ENCODE measurements around the gene GRAMD2B.
"Not testable (repeated sequence)": the region's sequence is repeated elsewhere in the genome, so short reads cannot be mapped to it uniquely, and the experiment has no call there.

GRAMD2B gene

DNA sequence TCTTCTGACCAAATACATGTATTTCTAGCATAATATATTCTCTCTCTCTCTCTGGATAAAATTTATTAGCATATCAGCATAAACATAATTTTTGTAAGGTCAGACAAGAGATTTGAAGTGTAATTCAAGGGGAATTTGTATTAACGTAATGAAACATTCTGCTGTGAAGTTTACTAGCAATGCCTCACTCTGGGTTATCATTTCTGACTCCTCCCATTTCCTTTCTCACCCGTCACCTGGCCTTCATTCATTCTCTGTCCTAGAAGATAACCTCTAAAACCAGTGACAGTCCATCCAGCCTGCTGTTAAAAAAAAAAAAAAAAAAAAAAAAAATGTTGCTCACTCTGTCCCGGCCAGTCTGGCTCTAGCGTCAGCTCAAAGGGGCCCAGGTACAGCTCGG is 27.1 kb downstream of the GRAMD2B start:
- no peak for DNase-seq (ENCODE audit: low read depth in 2 of 2)

DNA sequence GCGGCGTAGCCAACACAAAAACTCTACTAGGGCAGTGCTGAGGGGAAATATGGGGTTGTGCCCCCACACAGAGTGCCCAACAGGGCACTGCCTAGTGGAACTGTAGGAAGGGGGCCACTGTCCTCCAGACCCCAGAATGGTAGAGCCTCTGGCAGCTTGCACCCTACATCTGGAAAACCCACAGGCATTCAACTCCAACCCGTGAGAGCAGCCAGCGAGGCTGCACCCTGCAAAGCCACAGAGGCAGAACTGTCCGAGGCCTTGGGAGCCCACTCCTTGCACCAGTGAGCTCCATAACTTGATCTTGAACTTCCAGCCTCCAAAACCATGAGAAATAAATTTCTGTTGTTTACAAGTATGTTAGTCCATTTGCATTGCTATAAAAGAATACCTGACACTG is 27.7 kb downstream of the GRAMD2B start:
- DNase-seq (ENCODE audit: low read depth in 2 of 2): no peak

DNA sequence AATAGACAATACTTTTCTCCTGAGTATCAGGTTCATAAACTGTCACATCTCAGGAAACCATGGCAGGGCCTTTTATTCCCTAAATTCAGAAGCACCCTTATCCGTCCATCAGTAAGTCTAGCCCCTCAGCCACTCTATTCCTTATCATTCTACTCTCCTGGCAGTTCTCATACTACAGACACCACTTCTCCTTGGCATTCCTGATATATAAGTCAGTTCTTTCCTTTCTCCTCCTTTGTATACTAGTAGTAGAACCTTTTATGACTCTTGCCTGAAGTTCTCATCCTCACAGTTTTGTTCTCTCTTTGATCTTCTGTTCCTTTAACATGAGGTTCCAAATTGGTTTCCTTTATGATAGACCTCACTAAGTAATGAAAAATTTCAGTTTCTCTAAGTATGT is 29.3 kb downstream of the GRAMD2B start:
- DNase-seq (ENCODE audit: low read depth in 2 of 2): no peak

GRCh38 chr5:126454081-126454480 is 30.9 kb downstream of the GRAMD2B start:
- no peak for DNase-seq (ENCODE audit: low read depth in 2 of 2)

GRCh38 chr5:126454535-126454934 is 31.3 kb downstream of the GRAMD2B start:
- no peak for DNase-seq (ENCODE audit: low read depth in 2 of 2)

DNA sequence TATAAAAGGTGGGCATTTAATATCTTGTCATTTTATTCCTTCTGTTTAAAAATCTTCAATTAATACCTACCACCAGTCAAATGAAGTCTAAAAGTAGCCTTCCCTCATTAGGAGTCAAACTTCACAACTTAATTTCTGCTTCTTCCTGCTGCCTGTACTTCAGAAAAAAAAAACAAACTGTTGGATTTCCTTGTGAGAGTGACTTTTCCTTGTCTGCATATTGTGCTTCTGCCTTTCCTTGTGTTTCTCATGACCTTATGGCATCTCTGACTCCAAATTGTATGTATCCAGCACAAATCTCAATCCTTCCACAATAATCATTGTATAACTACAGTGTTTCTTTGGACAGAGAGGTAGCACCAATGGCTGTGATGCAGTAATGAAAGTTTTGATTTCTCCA is 32.1 kb downstream of the GRAMD2B start:
- no peak for DNase-seq (ENCODE audit: low read depth in 2 of 2)

DNA sequence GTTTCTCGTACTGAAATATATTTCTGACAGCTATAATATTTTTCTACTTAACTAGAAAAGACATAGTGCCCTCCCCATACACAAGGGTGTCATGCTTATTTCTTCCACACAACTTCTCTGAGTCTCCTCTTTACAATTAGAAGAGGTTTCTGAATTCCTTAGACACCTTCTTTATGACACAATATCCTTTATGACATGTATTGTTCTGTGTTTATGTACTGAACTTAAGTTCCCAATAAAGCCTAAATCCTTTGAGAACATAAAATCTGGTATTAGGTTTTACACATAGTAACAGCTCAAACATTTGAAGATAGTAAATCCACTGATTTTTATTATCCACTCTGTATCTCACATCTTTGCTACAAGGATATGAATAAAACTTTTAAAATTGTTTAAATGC is 32.5 kb downstream of the GRAMD2B start:
- no peak for DNase-seq (ENCODE audit: low read depth in 2 of 2)

DNA sequence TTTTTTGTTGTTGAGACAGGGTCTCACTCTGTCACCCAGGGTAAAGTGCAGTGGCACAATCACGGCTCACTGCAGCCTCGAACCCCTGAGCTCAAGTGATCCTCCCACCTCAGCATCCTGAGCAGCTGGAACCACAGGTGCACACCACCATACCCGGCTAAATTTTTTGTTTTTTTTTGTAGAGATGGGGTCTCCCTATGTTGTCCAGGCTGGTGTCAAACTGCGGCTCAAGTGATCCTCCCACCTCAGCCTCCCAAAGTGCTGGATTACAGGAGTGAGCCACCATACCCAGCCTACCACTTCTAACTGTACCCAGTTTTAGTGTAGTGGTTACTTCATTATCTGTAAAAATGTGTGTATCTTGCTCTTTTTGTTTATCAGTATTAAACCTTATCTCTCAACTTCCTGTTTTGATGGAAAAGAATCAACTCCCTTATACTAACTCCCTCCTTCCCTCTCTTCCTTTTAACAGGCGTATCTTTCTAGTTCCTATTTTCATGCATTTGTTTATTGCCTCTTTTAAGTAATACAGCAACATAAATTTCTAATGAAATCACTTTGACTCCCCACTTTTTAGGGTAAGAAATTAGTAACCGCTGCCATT is 33.1 kb downstream of the GRAMD2B start:
- no peak for DNase-seq (ENCODE audit: low read depth in 2 of 2)

DNA sequence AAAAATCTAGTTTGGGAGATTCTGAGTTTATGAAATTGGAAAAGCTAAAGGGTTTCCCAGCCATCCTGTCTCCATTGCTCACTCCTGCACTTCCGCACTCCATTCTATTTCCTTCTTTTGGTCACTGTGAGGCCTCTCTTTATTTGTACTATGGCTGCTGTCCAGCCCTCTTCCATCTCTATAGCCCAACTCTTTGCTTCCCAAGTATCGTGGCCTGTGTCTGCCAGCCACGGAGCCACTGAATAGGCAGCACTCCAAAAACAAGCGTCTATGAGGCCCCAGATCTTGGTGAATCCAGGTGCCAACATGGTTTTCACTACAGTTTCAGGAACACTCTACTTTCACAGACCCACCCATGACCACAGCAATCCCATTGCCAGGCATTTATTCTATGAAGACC is 37.2 kb downstream of the GRAMD2B start:
- no peak for DNase-seq (ENCODE audit: low read depth in 2 of 2)

GRCh38 chr5:126460977-126461376 is 37.8 kb downstream of the GRAMD2B start:
- DNase-seq (ENCODE audit: low read depth in 2 of 2): no peak

DNA sequence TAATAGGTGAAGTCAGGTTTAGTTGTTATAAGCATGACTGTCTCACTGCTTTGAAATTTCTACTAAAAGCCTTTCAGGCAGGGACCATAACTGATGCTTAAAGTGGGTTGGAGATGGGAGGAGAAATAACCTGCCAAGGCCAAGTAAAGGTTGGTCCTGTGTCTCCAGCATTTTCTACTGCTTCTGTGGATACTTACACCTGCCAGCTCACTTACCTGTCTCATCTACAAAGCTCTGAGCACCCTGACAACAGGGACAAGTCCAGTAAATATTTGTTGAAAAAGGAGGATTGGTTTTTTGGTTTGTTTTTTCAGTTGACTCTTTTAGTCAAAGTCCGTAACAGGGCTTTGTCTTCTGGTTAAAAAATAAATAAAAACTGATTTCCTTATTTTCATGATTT is 38.6 kb downstream of the GRAMD2B start:
- no peak for DNase-seq (ENCODE audit: low read depth in 2 of 2)

- DNase-seq (ENCODE audit: low read depth in 2 of 2): no peak
Measured at GRCh38 chr5:126462239-126463014, 39.2 kb downstream of the GRAMD2B start.

GRCh38 chr5:126464016-126464415 is 40.8 kb downstream of the GRAMD2B start:
- no peak for DNase-seq (ENCODE audit: low read depth in 2 of 2)

- no peak for DNase-seq (ENCODE audit: low read depth in 2 of 2)
Measured at GRCh38 chr5:126464959-126465358, 41.8 kb downstream of the GRAMD2B start.

DNA sequence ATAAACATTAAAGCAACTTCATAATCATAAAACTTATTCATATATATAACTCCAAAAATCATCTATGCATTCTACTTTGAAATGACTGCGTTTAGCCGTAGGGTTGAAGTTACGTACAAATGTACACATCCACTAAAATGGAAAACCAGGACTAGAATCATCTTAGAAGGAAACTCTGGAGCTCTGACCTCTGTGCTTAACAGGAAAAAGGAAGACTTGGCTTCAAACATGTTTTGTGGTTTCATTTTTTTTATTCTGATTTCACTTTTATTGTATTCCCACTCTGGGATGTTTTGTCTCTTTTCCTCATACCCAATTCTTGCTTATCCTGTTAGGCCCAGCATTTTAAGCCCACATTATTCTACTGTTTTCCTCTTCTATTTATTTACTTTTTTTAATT is 44.9 kb downstream of the GRAMD2B start:
- no peak for DNase-seq (ENCODE audit: low read depth in 2 of 2)

DNA sequence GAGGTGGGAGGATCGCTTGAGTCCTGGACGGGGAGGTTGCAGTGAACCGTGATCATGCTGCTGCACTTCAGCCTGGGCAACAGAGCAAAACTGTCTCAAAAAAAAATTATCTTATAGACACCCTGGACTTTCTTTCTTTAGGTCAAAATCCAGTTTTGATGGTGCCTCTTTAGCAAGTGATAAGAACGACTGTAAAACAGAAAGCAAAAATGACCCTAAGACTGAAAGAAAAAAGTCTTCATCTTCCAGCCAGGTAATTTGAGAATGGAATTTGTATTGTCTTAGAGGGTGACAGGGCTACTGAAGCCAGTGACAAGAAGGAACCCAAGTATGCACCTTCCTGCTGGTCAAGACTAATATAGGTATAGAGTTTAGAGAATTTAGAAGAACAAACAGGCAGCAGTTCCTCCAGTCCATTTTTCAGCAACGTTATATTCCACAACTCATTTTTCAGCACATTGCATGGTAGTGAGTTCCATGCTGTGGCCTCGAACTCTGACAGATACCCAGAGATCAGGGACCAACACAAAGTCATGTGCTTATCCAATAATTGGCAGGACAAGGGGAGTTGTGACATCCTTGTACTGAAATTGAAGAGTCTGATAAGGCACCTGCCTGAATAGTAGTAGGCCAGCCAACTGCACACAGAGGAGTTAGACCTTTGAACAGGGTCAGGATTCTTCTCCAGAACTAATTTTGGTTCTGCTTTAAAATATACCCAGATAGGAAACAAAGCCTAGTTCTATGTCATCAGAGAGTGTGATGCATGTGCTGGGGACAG is 46.5 kb downstream of the GRAMD2B start:
- DNase-seq (ENCODE audit: low read depth in 2 of 2): no peak

DNA sequence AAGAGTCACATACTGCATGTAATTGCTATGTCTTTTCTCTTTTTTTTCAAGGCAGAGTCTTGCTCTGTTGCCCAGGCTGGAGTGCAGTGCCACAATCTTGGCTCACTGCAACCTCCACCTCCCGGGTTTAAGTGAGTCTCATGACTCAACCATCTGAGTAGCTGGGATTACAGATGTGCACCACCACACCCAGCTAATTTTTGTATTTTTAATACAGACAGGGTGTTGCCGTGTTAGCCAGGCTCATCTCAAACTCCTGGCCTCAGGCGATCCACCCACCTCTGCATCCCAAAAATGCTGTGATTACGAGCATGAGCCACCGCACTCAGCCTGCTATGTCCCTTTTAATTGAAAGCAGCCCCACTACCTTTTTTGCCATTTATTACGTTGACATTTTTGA is 47.3 kb downstream of the GRAMD2B start:
- not testable (repeated sequence) for DNase-seq (ENCODE audit: low read depth in 2 of 2)

DNA sequence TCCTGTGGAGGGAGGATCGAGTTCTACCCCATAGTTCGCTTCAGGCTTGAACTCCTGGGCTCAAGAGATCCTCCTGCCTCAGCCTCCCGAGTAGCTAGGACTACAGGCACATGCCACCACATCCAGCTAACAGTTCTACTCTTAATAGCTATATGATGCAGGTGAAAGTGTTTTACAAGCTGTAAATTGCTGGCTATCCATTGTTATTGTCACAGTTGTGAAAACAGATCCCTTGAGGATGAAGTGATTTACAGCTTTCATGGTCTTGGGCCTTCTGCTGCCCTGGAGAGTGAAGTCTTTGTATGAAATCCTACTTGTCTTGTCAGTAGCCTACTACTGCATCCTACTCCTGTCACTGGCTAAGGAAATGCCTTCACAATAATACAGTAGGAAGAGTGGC is 48.0 kb downstream of the GRAMD2B start:
- no peak for DNase-seq (ENCODE audit: low read depth in 2 of 2)

DNA sequence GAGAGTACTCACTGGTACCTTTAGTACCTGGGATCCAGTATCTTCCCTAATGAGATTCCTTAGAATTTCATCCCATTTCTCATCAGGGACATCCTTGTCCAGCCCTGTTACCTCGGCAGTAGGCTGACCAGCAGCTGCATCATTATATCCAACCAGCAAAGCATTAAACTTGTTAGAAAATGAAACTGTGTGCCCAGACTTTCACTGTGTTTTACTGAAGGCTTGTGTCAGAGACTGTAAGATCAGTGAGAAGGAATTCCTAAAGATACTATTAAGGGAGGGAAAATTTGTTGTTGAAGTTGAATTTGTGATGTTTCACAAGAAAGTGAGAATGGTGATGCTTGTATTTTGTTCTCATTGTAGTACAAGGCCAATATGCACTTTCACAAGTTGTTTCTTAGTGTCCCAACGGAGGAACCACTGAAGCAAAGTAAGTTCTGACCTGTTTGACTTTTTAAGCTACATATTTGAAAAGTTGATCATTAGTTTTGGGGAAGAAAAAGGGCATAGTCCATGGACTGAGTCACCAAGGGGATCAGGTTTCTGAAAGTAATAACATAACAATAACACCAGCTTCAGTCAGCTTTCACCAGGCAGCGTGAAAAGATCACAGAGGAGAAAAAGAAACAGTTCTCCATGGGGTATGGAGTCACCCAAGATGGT is 48.8 kb downstream of the GRAMD2B start:
- no peak for DNase-seq (ENCODE audit: low read depth in 2 of 2)

DNA sequence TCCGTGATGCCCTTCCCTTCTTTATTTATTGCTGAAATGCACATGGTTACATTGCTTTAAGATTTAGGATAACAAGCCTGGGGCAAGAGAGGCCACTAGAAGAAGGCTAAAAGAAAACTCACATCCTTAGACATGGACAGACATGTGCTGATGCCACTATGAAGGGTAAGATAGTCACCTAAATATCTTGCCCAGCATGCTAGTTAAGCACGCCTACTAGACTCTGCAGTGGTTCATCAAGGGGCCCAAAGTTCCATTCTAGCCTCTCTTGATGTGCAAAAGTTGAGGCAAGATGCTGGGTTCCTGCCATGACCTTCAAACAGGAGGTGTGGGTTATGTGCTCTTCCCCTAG is 49.3 kb downstream of the GRAMD2B start:
- DNase-seq (ENCODE audit: low read depth in 2 of 2): no peak

DNA sequence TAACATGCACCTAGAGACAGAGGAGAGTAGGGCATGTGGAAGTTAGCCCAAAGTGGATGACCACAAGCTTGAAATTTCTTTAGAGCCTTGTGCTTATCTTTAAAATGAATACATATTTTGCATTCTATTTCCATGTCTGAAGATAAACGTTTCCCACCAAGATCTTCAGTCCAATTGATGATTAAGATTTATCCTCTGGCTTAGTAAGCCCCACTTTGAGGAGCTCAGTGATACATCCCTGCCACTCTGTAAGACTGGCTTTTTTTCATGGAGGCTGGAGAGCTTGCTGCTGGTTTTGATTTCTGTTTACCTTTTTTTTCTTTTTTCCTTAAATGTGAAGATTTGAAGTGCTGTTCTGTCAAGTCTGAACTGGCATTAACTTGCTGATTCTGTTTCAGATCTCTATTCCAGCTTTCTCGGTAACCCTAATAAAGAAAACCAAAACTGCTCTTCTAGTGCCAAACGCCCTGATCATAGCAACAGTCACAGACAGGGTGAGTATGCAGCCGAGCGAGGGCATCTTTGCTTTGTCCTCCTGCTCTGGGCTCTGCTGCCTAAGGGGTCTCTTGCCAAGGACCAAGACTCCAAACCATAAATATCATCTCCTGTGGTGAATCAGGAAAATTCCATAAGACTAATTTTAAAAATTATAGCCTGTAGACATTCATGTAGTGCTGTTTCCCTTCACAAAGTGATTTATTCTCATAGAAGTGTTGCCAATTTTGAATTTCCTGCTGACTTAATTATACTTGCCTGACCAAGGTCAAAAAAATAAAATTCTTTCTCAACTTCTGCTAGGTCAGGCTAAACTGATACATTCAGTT is 54.3 kb downstream of the GRAMD2B start:
- no peak for DNase-seq (ENCODE audit: low read depth in 2 of 2)

DNA sequence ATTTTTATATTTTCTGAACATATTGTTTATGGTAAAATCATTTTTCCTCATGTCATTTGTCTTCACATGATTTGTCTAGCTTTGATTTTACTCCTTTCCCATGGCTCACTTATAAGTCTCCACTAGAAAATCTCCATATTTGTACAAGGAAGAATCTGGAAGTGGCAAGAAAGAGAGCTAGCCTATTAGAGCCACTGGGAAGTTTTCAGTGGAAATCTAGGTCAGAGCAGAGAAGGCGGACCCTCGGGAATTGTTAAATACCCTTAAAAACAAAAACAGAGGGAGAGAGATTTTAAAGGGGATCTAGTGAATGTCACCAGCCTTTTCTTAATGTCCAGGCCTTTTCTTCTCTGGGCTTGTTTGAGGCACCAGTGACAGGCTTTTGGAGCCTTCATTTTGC is 56.6 kb downstream of the GRAMD2B start:
- no peak for DNase-seq (ENCODE audit: low read depth in 2 of 2)

All from activated CD8-positive, alpha-beta memory T cell treated with anti-CD3 and anti-CD28 coated beads for 4 hours (primary cell).